Stomach smooth muscle (tissue), 2 donors: ENCODE data around the gene BECN2.

Experiments used
- H3K27ac ChIP-seq: one replicate; pipeline ENCODE4 v1.7.0; 2013; ENCODE audit warnings: mild to moderate bottlenecking, low read length, inconsistent platforms
- H3K27me3 ChIP-seq, 2 donors: one replicate each; pipeline ENCODE4 v1.7.0; 2013; ENCODE audit warnings: low read length in 2 of 2; ENCODE audit not compliant: insufficient read depth in 2 of 2, control insufficient read depth in 1 of 2
- H3K36me3 ChIP-seq, 2 donors: one replicate each; pipeline ENCODE4 v1.7.0; 2013; ENCODE audit warnings: low read length in 2 of 2; ENCODE audit not compliant: control insufficient read depth in 2 of 2, insufficient read depth in 2 of 2
- H3K4me1 ChIP-seq: one replicate; pipeline ENCODE4 v1.7.0; 2013; ENCODE audit warnings: low read length; ENCODE audit not compliant: control insufficient read depth, insufficient read depth
- H3K4me3 ChIP-seq, 2 donors: one replicate each; pipeline ENCODE4 v1.7.0; 2013; ENCODE audit warnings: low read length in 2 of 2
- H3K9ac ChIP-seq, 2 donors: one replicate each; pipeline ENCODE4 v1.7.0; 2013; ENCODE audit warnings: low read length in 2 of 2, mild to moderate bottlenecking in 1 of 2
- H3K9me3 ChIP-seq, 2 donors: one replicate each; pipeline ENCODE4 v1.7.0; 2013; ENCODE audit warnings: low read length in 2 of 2; ENCODE audit not compliant: control insufficient read depth in 2 of 2
- donor health status: healthy.
- donor health status: Pancreatic carcinoma.

Gene BECN2

GRCh38 chr1:241939798-241940197 lies 17.8 kb upstream of the BECN2 start:
- Histone ChIP-seq H3K9me3 (no peaks in the 10 kb centered on the region), H3K4me3 (no peak overlapping the region), H3K27ac (no peak overlapping the region), H3K36me3 (no peaks in the 10 kb centered on the region), H3K4me1 (no peaks in the 10 kb centered on the region), H3K9ac (no peak overlapping the region), H3K27me3 (peaks cover 0 to 3% of the 10 kb centered on the region in 2 donors)

DNA sequence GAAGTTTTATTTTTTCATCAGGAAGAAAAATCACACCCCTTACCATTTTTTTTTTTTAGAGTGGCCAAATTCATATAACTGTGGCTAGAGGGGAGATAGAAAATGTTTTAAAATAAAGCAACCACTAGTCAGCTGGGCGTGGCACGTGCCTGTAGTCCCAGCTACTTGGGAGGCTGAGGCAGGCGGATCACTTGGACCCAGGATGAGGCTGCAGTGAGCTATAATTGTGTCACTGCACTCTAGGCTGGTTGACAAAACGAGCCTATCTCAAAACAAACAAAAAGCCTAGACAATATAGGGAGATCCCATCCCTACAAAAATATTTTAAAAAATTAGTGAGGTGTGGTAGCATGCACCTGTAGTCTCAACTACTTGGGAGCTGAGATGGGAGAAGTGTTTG lies 14.8 kb upstream of the BECN2 start:
- Histone ChIP-seq H3K27ac (no peak overlapping the region), H3K4me3 (no peak overlapping the region), H3K27me3 (no peaks in the 10 kb centered on the region), H3K36me3 (no peaks in the 10 kb centered on the region), H3K4me1 (no peaks in the 10 kb centered on the region), H3K9me3 (no peaks in the 10 kb centered on the region), H3K9ac (no peak overlapping the region)

DNA sequence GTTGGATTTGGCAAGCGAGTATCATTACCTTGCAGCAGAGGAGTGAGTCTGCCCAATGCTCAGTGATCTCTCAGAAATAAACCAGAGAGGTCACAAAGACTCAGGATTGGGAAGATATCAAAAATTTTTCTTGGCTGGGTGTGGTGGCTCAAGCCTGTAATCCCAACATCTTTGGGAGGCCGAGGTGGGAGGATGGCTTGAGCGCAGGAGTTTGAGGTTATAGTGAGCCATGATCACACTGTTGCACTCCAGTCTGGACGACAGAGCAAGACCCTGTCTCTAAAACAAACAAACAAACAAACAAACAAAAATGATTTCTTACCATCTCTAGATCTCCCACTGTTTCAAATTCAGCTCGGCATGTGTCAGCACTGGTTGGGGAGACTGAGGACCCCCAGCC lies 13.3 kb upstream of the BECN2 start:
- H3K9me3 ChIP-seq, result no peaks in the 10 kb centered on the region
- H3K4me3 ChIP-seq, result no peak overlapping the region
- H3K27me3 ChIP-seq, result no peaks in the 10 kb centered on the region
- H3K27ac ChIP-seq, result no peak overlapping the region
- H3K4me1 ChIP-seq, result no peaks in the 10 kb centered on the region
- no peaks in the 10 kb centered on the region for H3K36me3 ChIP-seq
- no peak overlapping the region for H3K9ac ChIP-seq

DNA sequence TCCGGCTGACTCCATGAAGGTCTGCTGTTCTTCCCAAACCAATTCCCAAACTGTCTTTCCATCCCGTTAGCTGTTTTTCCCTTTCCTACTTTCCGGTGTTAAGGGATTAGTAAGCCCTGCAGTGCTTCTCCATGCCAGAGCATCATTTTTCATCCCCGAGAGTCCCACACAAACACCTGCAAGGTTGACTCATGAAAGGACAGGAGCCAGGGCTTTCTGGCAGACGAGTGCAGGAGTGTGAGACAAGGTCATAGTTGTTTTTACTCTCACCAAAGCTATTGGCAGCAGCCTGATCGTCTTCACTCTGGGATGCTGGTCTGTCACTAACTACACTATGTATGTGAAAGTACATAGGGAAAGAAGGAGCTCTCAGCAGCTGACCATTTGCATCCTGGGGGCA lies 10.2 kb upstream of the BECN2 start:
- no peaks in the 10 kb centered on the region for H3K36me3 ChIP-seq
- H3K4me3 ChIP-seq, result no peak overlapping the region
- H3K27me3 ChIP-seq, result no peaks in the 10 kb centered on the region
- H3K4me1 ChIP-seq, result no peaks in the 10 kb centered on the region
- no peaks in the 10 kb centered on the region for H3K9me3 ChIP-seq
- H3K9ac ChIP-seq, result no peak overlapping the region
- no peak overlapping the region for H3K27ac ChIP-seq

GRCh38 chr1:241950390-241950789 lies 7.2 kb upstream of the BECN2 start:
- no peaks in the 10 kb centered on the region for H3K36me3 ChIP-seq
- no peaks in the 10 kb centered on the region for H3K27me3 ChIP-seq
- H3K4me1 ChIP-seq, result no peaks in the 10 kb centered on the region
- no peaks in the 10 kb centered on the region for H3K9me3 ChIP-seq
- no peak overlapping the region for H3K27ac ChIP-seq
- H3K4me3 ChIP-seq, result no peak overlapping the region
- H3K9ac ChIP-seq, result no peak overlapping the region

- Histone ChIP-seq H3K36me3 (no peaks in the 10 kb centered on the region), H3K27me3 (no peaks in the 10 kb centered on the region)
These were observed 4.6 kb downstream of the BECN2 start for GRCh38 chr1:241962153-241962552.

GRCh38 chr1:241963722-241964121 lies 6.2 kb downstream of the BECN2 start:
- no peak overlapping the region for H3K9ac ChIP-seq
- no peak overlapping the region for H3K27ac ChIP-seq
- H3K9me3 ChIP-seq, result no peaks in the 10 kb centered on the region
- H3K27me3 ChIP-seq, result no peaks in the 10 kb centered on the region
- H3K36me3 ChIP-seq, result no peaks in the 10 kb centered on the region
- no peaks in the 10 kb centered on the region for H3K4me1 ChIP-seq
- H3K4me3 ChIP-seq, result no peak overlapping the region

More at GRCh38 chr1:241962153-241962552, 4.6 kb downstream of the BECN2 start:
- H3K4me3 ChIP-seq, result no peak overlapping the region
- no peaks in the 10 kb centered on the region for H3K9me3 ChIP-seq
- no peaks in the 10 kb centered on the region for H3K4me1 ChIP-seq
- no peak overlapping the region for H3K9ac ChIP-seq
- H3K27ac ChIP-seq, result no peak overlapping the region

DNA sequence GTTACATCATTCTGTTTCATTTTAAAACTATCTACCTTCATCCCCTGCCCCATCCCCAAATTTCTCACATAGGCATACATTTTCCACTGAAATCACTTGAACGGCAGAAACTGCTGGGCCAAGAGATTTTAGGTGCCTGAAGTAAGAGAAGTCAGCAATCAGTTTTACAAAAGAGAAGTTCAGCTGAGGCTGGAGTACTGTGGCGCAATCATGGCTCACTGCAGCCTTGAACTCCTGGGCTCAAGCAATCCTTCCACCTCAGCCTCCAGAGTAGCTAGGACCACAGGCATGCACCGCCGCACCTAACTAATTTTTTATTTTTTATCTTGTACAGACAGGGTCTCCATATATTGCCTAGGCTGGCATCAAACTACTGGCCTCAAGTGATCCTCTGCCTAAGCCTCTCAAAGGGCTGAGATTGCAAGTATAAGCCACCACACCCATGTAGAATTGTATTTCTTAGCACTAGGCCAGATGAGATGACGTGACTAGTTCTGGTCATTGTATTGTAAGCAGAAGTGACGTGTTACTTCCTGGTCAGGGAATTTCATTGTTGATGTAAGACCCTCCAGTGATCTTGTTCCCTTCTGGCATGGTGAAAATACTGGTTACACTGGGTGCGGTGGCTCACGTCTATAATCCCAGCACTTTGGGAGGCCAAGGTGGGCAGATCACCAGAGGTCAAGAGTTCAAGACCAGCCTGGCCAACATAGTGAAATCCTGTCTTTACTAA lies 7.1 kb downstream of the BECN2 start:
- H3K27me3 ChIP-seq, result no peaks in the 10 kb centered on the region
- H3K4me1 ChIP-seq, result no peaks in the 10 kb centered on the region
- H3K27ac ChIP-seq, result no peak overlapping the region
- H3K9me3 ChIP-seq, result no peaks in the 10 kb centered on the region
- no peak overlapping the region for H3K9ac ChIP-seq
- no peak overlapping the region for H3K4me3 ChIP-seq
- no peaks in the 10 kb centered on the region for H3K36me3 ChIP-seq

DNA sequence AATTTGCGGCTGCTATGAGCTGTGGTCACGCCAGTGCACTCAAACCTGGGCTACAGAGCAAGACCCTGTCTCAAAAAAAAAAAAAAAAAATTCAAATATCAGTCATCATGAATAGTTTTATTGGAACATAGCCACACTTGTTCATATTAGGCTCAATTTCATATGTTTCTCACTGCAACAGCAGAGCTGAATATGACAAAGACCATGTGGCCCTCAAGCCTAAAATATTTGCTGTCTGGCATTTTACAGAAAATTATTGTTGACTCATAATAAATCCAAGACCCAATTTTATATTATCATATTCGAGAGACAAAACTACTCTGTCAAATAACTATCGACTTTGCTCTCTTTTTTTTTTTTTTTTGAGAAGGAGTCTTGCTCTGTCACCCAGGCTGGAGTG lies 11.0 kb downstream of the BECN2 start:
- no peak overlapping the region for H3K27ac ChIP-seq

DNA sequence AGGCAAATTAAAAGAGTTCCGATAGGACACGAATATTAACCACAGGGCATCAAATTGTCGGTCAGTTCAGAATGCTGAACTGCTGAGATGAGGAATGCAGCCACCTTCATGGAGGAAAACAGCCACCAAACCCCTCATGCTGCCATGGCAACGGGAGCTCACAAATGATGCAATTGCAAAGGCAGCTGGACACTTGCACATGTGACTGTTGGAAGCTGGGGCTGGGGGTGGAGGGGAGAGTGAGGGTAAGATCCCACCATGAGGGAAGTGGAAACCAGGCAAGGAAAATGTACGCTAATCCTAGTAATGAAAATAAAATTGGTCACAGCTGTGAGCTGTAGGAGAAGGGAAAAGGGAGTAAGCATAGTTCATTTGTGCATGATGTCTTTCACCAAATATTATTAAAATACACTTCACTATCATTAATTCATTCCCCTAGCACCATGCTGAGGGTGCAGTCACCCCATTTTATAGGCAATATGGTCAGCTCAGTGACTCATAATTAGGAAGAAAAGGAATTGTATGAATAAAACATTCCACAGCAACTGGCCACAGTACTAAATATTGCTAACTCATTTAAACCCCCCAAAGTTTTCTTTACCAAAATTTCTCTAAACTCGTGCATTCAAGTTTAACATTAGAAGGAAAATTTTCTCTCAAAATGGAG lies 15.3 kb downstream of the BECN2 start:
- no peak overlapping the region for H3K4me3 ChIP-seq
- peaks cover 0 to 3% of the 10 kb centered on the region in 2 donors for H3K9me3 ChIP-seq
- H3K36me3 ChIP-seq, result no peaks in the 10 kb centered on the region
- no peaks in the 10 kb centered on the region for H3K4me1 ChIP-seq
- H3K27ac ChIP-seq, result no peak overlapping the region
- no peak overlapping the region for H3K9ac ChIP-seq
- no peaks in the 10 kb centered on the region for H3K27me3 ChIP-seq

More for the DNA sequence above, 11.0 kb downstream of the BECN2 start:
- H3K9me3 ChIP-seq, result no peaks in the 10 kb centered on the region
- H3K9ac ChIP-seq, result no peak overlapping the region
- no peak overlapping the region for H3K4me3 ChIP-seq
- no peaks in the 10 kb centered on the region for H3K36me3 ChIP-seq
- H3K27me3 ChIP-seq, result no peaks in the 10 kb centered on the region
- no peaks in the 10 kb centered on the region for H3K4me1 ChIP-seq

DNA sequence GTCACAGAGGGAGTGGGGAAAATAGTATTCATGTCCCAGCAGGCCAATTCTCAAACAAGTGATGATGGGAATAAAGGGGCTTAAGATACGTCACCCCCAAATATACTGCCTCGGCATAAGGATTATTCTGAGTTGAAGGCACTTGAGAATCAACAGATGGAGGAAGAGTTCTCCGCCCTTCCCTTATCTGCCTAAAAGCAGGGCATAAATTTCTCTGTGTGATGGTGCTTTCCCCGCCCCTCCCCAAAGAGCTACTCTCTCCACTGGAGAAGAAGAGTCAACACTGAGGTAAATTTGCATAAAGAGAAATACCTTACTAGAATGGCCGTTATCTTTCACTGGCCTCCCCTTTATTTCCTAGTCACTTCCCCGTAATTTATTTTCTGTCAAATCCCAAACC lies 18.7 kb downstream of the BECN2 start:
- H3K27me3 ChIP-seq, result no peaks in the 10 kb centered on the region
- H3K9me3 ChIP-seq, result peaks cover 0 to 3% of the 10 kb centered on the region in 2 donors
- no peaks in the 10 kb centered on the region for H3K36me3 ChIP-seq
- H3K4me1 ChIP-seq, result no peaks in the 10 kb centered on the region
- H3K27ac ChIP-seq, result no peak overlapping the region
- H3K4me3 ChIP-seq, result no peak overlapping the region
- H3K9ac ChIP-seq, result no peak overlapping the region
